A549 (cell line): ENCODE results near the gene CDKN2A.

Experiments
- BHLHE40 ChIP-seq: IDR thresholded peaks from 2 replicates; pipeline ENCODE4 v1.6.1; 2012; ENCODE audit warnings: low read depth, low read length, inconsistent platforms
- E2F6 ChIP-seq: IDR thresholded peaks from 2 replicates; pipeline ENCODE4 v1.6.1; 2012; ENCODE audit warnings: low read depth, borderline replicate concordance
- MAFK ChIP-seq: fragments of 450-650 bp; IDR thresholded peaks from 2 replicates; pipeline ENCODE4 v1.6.1; 2014; ENCODE audit not compliant: partially characterized antibody
- MYC ChIP-seq: IDR thresholded peaks from 2 replicates; pipeline ENCODE4 v1.6.1; 2012; ENCODE audit warnings: mild to moderate bottlenecking, inconsistent platforms, low read length, improper control_type of control experiment, borderline replicate concordance
- POLR2A ChIP-seq: IDR thresholded peaks from 2 replicates; pipeline ENCODE4 v1.6.1; 2012; ENCODE audit warnings: mild to moderate bottlenecking, low read length
- POLR2AphosphoS2 ChIP-seq: conservative IDR thresholded peaks from 2 replicates; pipeline ENCODE4 v1.6.1; 2012; ENCODE audit warnings: low read length, improper control_type of control experiment, inconsistent platforms
- RCOR1 ChIP-seq: fragments of 150-350 bp; IDR thresholded peaks from 2 replicates; pipeline ENCODE4 v1.6.1; 2014; ENCODE audit warnings: antibody characterized with exemption, low read length, low read depth
- RFX5 ChIP-seq: fragments of 450-650 bp; IDR thresholded peaks from 2 replicates; pipeline ENCODE4 v1.7.1; 2014; ENCODE audit warnings: antibody characterized with exemption, mild to moderate bottlenecking, moderate library complexity
- TF ChIP-seq, protein P1 (sequence below): fragments of >200 bp; sonication (Bioruptor Twin); formaldehyde crosslinking; IDR thresholded peaks from 3 replicates; pipeline ENCODE4 v1.5.1; 2016

DNA sequence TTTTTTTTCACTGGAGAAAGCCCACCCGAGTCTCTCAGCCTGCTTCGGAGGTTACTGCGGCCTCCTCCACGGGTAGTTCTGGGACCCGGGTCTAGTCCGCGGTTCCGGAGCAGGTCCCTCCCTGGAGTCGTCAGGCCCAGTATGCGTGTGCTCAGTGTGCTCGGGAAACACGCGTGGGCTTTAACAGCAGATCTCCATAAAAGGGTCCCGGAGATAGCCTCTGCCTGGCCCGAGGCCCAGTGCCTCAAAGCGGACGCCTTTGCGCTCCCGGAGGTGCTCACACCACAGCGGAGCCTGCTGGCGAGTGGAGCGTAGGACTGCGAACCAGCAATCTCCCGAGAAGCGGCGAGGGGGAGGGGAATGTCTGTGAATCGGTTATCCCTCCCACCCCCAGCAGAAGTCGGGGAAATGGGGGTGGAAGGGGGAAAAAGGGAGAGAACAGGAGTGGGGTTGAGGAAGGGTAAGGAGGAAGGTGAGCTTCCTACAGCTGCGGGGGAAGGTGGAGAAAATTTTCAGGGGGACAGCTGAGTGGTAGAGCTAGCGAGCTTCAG, 28.7 kb downstream of the CDKN2A start:
- TF ChIP-seq, protein P1, sequence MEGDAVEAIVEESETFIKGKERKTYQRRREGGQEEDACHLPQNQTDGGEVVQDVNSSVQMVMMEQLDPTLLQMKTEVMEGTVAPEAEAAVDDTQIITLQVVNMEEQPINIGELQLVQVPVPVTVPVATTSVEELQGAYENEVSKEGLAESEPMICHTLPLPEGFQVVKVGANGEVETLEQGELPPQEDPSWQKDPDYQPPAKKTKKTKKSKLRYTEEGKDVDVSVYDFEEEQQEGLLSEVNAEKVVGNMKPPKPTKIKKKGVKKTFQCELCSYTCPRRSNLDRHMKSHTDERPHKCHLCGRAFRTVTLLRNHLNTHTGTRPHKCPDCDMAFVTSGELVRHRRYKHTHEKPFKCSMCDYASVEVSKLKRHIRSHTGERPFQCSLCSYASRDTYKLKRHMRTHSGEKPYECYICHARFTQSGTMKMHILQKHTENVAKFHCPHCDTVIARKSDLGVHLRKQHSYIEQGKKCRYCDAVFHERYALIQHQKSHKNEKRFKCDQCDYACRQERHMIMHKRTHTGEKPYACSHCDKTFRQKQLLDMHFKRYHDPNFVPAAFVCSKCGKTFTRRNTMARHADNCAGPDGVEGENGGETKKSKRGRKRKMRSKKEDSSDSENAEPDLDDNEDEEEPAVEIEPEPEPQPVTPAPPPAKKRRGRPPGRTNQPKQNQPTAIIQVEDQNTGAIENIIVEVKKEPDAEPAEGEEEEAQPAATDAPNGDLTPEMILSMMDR = no peak
- no peak for TF ChIP-seq RFX5
- no peak for TF ChIP-seq POLR2A
- TF ChIP-seq MAFK = no peak
- TF ChIP-seq MYC = no peak
- TF ChIP-seq RCOR1 = no peak
- TF ChIP-seq BHLHE40 = no peak
- TF ChIP-seq POLR2AphosphoS2 = no peak
- no peak for TF ChIP-seq E2F6
